Caco-2 (cell line): ENCODE results near the gene YIF1B. TPM values are rescaled to one million over a fixed set of nuclear protein-coding genes. Genes with fewer than 3 reads are reported as not detected.

Experiments used
- BruUV-seq: library from RNA; stranded (reverse); fragments of 400-500 nt; replicated peaks from 2 replicates; lab custom pipeline; 2021; lab: Mats Ljungman, UMichigan
- CTCF ChIA-PET: fragments of 300-600 bp; sonication (Branson Sonifier 250); formaldehyde crosslinking; loops from one replicate; lab custom pipeline; 2022; ENCODE audit warnings: antibody characterized with exemption; lab: Charles Lee
- POLR2A ChIA-PET: fragments of 300-600 bp; sonication (Branson Sonifier 250); formaldehyde crosslinking; loops from one replicate; lab custom pipeline; 2022; ENCODE audit warnings: antibody characterized with exemption; lab: Charles Lee
- DNase-seq, 2 experiments: peaks; one replicate each; pipeline versions ENCODE4 v3.0.0 to v3.0.0-alpha.2; 2020 to 2022
- H3K27me3 ChIP-seq: replicated peaks from 2 replicates; pipeline ENCODE4 v1.6.0; 2011; ENCODE audit warnings: low read length; ENCODE audit not compliant: control insufficient read depth, insufficient read depth
- H3K36me3 ChIP-seq: 2 replicates; pipeline ENCODE4 v1.5.1; 2011; ENCODE audit warnings: low read length; ENCODE audit not compliant: control insufficient read depth, insufficient read depth
- H3K4me1 ChIP-seq: fragments of 250-450 bp; sonication (Bioruptor Pico); 2 replicates; pipeline ENCODE4 v1.5.1; 2020; ENCODE audit warnings: mild to moderate bottlenecking
- H3K4me3 ChIP-seq: 2 replicates; pipeline ENCODE4 v1.5.1; 2011; ENCODE audit warnings: low read depth, mild to moderate bottlenecking, control low read depth, low read length
- H3K9me3 ChIP-seq: fragments of 250-450 bp; sonication (Bioruptor Pico); 2 replicates; pipeline ENCODE4 v1.5.1; 2020; ENCODE audit warnings: mild to moderate bottlenecking, moderate library complexity
- H3K27ac Mint-ChIP-seq: one replicate; pipeline ENCODE4 v1.8.0; 2022; ENCODE audit warnings: mixed read lengths; ENCODE audit not compliant: unreplicated experiment
- H3K27me3 Mint-ChIP-seq: one replicate; pipeline ENCODE4 v1.8.0; 2022; ENCODE audit warnings: mixed read lengths; ENCODE audit not compliant: insufficient read depth, unreplicated experiment
- H3K36me3 Mint-ChIP-seq: one replicate; pipeline ENCODE4 v1.8.0; 2022; ENCODE audit warnings: mild to moderate bottlenecking, mixed read lengths; ENCODE audit not compliant: insufficient read depth, unreplicated experiment
- H3K4me1 Mint-ChIP-seq: one replicate; pipeline ENCODE4 v1.8.0; 2022; ENCODE audit warnings: low read depth, mixed read lengths; ENCODE audit not compliant: unreplicated experiment
- H3K4me3 Mint-ChIP-seq: one replicate; pipeline ENCODE4 v1.8.0; 2022; ENCODE audit warnings: mild to moderate bottlenecking, moderate library complexity, mixed read lengths; ENCODE audit not compliant: unreplicated experiment
- H3K9me3 Mint-ChIP-seq: one replicate; pipeline ENCODE4 v1.8.0; 2022; ENCODE audit warnings: mixed read lengths; ENCODE audit not compliant: unreplicated experiment
- intact Hi-C: fragments of 100-400 bp; cut with micrococcal nuclease; formaldehyde crosslinking; loops from one replicate; pipeline ENCODE4 v1.10.0; 2022; ENCODE audit not compliant: unreplicated experiment
- total RNA-seq: library from RNA; stranded (reverse); gene quantifications from 2 replicates; pipeline ENCODE4 v1.2.3, GENCODE V29; 2022
- TF ChIP-seq, protein P1 (sequence below), 2 experiments: fragments of 200-600 bp in 1 of 2; IDR thresholded peaks; 1 replicate in 1 of 2; 2 replicates in 1 of 2; pipeline versions ENCODE4 v1.5.1 to v1.8.0; 2011 to 2022; ENCODE audit warnings: antibody characterized with exemption in 1 of 2, control low read depth in 1 of 2, inconsistent platforms in 1 of 2, low read depth in 1 of 2, low read length in 1 of 2, mild to moderate bottlenecking in 1 of 2, moderate library complexity in 1 of 2; ENCODE audit not compliant: insufficient read depth in 1 of 2, severe bottlenecking in 1 of 2, unreplicated experiment in 1 of 2

The YIF1B gene
- total RNA-seq, 1 experiment from 2014 or later = 66.7 TPM

GRCh38 chr19:38326591-38326990, 10.8 kb upstream of the YIF1B start:
- H3K27ac Mint-ChIP-seq = no peak overlapping the region
- POLR2A ChIA-PET = no interaction called here
- no peak for DNase-seq
- TF ChIP-seq, protein P1, sequence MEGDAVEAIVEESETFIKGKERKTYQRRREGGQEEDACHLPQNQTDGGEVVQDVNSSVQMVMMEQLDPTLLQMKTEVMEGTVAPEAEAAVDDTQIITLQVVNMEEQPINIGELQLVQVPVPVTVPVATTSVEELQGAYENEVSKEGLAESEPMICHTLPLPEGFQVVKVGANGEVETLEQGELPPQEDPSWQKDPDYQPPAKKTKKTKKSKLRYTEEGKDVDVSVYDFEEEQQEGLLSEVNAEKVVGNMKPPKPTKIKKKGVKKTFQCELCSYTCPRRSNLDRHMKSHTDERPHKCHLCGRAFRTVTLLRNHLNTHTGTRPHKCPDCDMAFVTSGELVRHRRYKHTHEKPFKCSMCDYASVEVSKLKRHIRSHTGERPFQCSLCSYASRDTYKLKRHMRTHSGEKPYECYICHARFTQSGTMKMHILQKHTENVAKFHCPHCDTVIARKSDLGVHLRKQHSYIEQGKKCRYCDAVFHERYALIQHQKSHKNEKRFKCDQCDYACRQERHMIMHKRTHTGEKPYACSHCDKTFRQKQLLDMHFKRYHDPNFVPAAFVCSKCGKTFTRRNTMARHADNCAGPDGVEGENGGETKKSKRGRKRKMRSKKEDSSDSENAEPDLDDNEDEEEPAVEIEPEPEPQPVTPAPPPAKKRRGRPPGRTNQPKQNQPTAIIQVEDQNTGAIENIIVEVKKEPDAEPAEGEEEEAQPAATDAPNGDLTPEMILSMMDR (IDR thresholded peaks at IDR 0.05; ENCODE audit: insufficient read depth in 1 of 2, low read depth in 1 of 2, low read length in 1 of 2, severe bottlenecking in 1 of 2, unreplicated experiment in 1 of 2) = no peak
- CTCF ChIA-PET = interaction anchor here (1.2 kb wide), 1 partner anchor 89 kb away, joined by 4 read pairs; no protein-coding TSS in a partner anchor
- H3K4me1 Mint-ChIP-seq = no peaks in the 10 kb centered on the region
- H3K27me3 Mint-ChIP-seq = no peaks in the 10 kb centered on the region
- intact Hi-C loops = no loop called here
- no TSS peak for BruUV-seq
- Histone ChIP-seq H3K9me3 (no peaks in the 10 kb centered on the region), H3K36me3 (no peaks in the 10 kb centered on the region), H3K4me3 (no peak overlapping the region), H3K27me3 (no peaks in the 10 kb centered on the region), H3K4me1 (no peaks in the 10 kb centered on the region)
- no peaks in the 10 kb centered on the region for H3K36me3 Mint-ChIP-seq
- no peaks in the 10 kb centered on the region for H3K9me3 Mint-ChIP-seq
- no peak overlapping the region for H3K4me3 Mint-ChIP-seq

DNA sequence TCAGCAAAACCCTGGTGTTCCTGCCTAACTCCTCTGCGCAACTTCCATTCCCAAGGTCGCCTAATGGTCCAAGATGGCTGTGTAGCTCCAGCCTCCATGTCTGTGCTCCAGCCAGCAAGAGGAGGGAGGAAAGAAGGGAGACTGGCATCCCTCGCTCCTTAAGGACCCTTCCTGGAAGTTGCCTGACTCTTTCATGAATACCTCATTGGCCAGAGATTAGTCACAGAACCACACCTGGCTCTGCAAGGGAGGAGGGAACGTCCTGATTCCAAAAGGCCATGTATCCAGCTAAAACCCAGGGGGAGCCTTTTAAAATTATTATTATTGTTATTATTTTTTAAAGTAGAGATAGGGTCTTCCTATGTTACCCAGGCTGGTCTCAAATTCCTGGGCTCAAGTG, 8.7 kb upstream of the YIF1B start:
- ChIA-PET CTCF (no interaction called here), POLR2A (no interaction called here)
- Mint-ChIP-seq H3K36me3 (peaks cover 5% of the 10 kb centered on the region), H3K4me1 (no peaks in the 10 kb centered on the region), H3K9me3 (no peaks in the 10 kb centered on the region), H3K27ac (no peak overlapping the region), H3K27me3 (no peaks in the 10 kb centered on the region), H3K4me3 (no peak overlapping the region)
- BruUV-seq = no TSS peak
- Histone ChIP-seq H3K9me3 (no peaks in the 10 kb centered on the region), H3K4me3 (no peak overlapping the region), H3K4me1 (no peaks in the 10 kb centered on the region), H3K27me3 (no peaks in the 10 kb centered on the region), H3K36me3 (no peaks in the 10 kb centered on the region)
- TF ChIP-seq, protein P1 (IDR thresholded peaks at IDR 0.05; ENCODE audit: insufficient read depth in 1 of 2, low read depth in 1 of 2, low read length in 1 of 2, severe bottlenecking in 1 of 2, unreplicated experiment in 1 of 2) = no peak
- DNase-seq = no peak
- intact Hi-C loops = no loop called here

DNA sequence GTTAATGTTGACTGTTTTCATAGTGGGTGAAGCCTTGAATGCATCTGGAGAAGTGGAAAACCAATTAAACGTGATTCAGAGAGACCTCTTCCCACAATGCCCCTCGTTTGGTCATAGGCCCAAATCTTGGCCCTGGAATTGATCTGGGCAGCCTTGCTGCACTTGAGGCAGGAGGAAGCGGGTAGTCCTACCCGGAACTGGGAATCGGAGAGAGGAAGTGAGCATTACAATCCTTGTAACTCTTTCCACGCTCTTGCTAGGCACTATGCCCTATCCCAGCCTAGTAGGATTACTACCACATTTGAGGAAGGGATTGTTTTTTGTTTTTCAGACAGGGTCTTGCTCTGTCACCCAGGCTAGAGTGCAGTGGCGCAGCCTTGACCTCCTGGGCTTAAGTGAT, 7.5 kb upstream of the YIF1B start:
- 0 out of 2 replicates have a peak, but pooled peaks cover 4% of the 10 kb centered on the region for H3K4me1 ChIP-seq
- TF ChIP-seq, protein P1 (IDR thresholded peaks at IDR 0.05; ENCODE audit: insufficient read depth in 1 of 2, low read depth in 1 of 2, low read length in 1 of 2, severe bottlenecking in 1 of 2, unreplicated experiment in 1 of 2) = no peak
- H3K27me3 Mint-ChIP-seq = no peaks in the 10 kb centered on the region
- H3K4me1 Mint-ChIP-seq = no peaks in the 10 kb centered on the region
- H3K4me3 Mint-ChIP-seq = no peak overlapping the region
- H3K27me3 ChIP-seq = no peaks in the 10 kb centered on the region
- ChIA-PET CTCF (no interaction called here), POLR2A (no interaction called here)
- H3K4me3 ChIP-seq = no peak overlapping the region
- H3K27ac Mint-ChIP-seq = no peak overlapping the region
- no peaks in the 10 kb centered on the region for H3K36me3 ChIP-seq
- peaks cover 5% of the 10 kb centered on the region for H3K36me3 Mint-ChIP-seq
- BruUV-seq = no TSS peak
- DNase-seq = no peak
- intact Hi-C loops = no loop called here
- no peaks in the 10 kb centered on the region for H3K9me3 ChIP-seq
- H3K9me3 Mint-ChIP-seq = no peaks in the 10 kb centered on the region
